Measurements from ENCODE around the gene TMEM204.

The TMEM204 gene

DNA sequence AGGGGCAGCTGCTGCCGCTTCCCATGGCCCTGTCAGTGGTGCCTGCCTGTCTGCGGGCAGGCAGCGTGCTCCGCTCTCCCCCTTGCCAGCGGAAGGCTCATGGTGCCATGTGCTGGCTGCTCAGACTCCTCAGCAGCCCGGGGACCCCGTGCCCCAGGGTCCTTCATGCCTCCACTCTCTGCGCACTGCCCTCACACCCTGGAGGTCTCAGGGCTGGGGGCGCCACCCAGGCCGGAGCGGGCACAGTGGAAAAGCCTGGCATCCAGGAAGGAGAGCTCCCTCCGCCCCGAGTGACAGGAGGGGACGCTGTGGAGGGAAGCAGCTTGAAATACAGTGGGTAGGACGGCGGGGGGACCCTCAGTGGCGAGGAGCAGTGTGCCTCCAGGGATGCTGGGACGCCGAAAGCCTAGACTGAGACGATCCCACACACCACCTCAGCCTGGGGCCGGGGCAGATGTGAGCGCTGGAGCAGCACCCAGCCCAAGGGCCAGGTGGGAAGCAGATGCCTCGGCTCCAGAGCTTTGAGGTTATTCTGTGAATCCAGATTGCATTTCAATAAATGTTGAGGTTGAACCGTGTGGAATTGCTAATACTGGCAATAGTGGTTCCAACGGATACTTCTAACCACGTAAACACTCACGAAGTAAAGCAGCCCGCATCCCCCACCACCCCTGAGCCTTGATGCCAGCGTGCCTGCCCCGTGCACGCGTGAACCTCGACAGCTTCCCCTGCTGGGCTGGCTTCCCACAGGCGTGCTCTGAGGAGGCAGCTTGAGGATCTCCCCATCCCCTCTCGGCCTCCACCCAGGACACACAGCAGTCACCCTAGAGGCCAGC is 6.5 kb downstream of the TMEM204 start:
- DNase-seq, result no peak

DNA sequence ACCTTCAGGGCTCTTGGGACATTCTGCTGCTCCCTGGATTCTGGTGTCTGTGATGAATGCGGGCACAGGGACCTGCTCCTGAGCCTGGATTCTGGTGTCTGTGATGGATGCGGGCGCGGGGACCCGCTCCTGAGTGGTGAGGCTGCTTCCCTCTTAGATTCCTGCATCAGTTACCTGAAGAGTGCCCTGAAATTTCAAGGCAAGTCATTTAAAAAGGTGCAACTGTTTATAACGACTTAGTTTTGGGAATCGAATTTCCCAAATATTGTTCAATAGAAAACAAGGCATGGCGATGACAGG is 7.0 kb downstream of the TMEM204 start:
- no peak for DNase-seq

DNA sequence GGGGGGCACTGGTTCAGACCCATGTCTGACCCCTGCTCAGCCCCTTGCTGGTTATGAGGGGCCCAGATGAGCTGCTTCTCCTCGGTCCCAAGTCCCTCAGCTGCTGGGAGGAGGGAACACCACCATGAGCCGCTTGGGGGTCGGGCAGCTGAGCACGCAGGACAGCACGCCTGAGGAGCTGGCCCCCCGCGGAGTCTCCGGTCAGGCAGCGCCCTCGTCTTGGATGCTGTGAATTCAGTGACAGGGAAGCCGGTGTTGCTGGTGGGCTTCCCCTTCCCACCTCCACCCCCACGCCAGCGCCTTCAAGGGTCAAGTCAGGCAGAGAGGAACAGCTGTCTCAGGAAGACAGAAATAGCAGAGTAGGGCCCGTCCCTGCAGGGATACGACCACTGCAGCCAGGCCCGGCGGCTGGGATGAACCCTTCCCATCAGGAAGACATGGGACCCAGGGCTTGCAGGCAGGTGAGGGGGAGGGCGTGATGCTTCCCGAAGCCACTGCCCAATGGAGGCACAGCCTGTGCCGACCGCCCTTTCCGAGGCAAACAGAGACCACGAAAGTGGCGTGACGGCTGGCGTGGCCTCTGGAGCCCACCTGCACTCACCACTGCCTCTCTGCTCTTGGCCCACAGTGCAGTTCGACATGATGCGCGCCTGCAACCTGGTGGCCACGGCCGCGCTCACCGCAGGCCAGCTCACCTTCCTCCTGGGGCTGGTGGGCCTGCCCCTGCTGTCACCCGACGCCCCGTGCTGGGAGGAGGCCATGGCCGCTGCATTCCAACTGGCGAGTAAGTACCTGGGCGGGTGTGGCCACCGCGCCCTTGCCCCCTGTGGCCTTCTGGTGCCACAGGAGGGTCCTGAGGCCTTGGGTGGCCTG is 8.1 kb downstream of the TMEM204 start:
- no peak for DNase-seq

DNA sequence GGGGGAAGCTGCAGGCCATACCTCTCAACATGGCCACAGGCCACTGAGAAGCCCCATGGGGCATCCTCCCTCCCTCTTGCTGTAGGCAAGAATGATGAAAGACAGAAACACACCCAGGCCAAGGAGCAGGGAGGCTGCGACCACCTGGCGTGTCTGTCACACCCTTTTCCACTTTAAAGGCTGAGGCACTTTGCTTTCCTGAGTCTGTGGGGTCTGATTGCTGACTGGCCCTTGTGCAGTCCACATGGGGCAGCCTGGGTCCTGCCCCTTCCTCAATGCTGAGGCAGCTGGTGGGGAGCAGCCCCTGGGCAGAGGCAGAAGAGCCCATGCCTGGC is 8.7 kb downstream of the TMEM204 start:
- DNase-seq, result no peak

DNA sequence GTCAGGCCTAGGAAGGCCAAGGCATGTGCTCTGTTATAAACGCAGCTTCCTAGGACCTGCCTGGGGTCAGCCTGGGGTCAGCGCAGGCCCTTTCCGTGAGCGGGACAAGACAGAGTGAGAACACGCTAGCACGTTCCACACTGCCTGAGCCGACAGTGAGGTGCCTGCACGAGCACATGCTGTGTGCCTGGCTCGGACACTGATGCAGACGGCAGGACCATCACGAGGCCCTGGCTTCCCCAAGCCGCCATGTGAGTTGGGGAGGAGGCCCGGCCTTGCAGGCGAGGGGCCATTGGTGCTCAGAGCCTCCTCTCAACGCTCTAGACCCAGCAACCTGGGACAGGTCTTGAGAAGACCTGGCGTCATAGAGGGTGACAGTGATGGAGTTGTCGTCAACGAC is 9.1 kb downstream of the TMEM204 start:
- no peak for DNase-seq

DNA sequence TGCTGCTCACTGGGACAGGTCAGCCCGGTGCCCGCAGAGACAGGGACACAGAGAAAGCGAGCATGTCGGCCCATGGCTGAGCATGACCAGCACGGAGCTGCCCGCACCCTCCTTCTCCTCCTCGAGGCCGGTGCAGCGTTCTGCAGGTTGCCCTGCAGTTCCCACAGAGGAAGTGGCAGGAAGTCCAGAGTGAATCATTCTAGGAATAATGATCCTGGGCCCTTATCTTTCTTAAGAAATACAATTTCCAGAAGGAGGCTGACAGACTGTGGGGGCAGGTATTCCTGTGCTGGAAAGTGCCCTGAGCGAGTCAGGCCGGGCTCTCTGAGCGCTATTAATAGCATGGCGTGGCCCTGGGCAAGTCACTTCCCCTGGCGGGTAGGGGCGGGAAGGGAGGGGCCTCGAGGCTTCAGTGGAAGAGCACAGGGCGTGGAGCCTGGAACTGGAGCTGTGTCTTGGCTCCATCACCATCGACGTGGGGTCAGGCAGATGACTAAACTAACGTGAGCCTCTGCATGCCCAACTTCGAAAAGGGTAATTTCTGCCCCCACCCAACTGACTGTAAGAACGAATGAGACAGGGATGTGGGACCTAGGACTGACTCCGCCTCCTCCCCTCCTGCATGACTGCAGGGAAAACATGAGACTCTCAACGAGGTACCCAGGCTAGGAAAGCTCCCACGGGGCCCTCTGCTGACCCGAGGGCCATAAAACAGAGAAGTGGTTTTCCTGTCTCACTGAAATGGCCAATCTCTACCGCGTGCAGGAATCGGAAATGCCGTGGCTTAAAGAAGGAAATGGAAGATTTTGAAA is 9.8 kb downstream of the TMEM204 start:
- peak; percentile 52 to 56 for DNase-seq

DNA sequence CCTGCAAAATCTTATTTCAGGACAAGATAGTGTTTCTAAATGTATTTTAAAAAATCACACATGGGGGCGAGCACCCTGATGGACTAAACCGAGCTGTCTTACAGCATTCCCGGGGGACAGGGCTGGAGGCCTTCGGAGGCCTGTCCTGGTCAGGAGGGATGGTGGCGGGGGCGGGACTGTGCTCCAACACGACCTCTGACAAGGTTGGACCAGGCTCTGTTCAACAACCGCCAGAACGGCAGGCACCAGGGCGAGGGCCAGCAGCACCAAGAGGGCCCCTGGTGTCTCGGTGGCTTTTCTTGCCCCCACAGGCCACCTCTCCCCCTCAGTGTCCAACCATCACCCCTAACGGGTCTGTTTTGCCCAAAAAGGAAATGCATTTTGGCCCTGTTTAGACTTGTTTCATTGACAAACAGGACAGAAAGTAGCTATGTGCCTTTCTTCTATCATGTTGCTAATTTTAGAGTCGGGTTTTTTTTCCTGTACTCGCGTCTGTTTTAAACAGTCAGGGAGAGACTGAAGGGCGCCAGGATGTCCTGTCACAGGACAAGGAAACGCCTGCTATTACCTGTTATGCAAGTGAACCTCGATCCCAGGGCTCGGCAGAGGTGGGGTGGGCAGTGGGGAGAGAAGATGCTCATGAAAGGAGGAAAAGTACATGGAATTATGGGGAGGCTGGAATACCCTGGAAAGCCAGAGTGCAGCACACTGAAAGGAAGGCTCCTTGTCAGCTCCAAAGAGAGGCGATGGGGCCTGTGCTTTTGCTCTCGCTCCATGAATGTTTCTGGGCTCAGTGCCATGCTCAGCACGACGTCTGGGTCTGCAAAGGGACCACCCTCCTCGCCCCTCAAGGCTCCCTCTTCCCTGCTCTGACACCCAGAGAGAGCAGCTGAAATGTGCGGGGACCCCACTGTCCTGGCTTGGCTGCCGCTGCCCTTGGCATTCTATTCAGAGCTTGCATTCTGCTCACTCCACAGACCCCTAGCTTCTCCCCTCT is 11.9 kb downstream of the TMEM204 start:
- DNase-seq, result no peak

DNA sequence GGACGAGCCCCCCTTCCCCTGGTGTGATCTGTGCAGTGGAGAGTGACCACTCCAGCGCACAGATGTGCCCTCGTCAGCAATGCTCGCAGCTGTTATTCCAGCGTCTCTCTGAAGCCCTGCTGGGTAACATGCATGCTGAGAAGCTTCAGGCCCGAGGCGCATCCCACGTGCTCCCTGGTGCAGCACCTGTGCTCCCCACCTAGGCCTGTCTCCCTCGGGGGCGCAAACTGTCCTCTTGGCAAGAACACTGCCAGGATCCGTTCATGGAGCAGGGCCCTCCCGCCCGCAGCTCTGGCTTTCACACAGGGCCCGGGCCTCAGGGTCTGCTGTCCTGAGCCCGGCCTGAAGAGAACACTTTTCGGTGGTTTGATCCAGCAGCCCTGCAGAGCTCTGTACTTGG is 13.0 kb downstream of the TMEM204 start:
- DNase-seq, result no peak

DNA sequence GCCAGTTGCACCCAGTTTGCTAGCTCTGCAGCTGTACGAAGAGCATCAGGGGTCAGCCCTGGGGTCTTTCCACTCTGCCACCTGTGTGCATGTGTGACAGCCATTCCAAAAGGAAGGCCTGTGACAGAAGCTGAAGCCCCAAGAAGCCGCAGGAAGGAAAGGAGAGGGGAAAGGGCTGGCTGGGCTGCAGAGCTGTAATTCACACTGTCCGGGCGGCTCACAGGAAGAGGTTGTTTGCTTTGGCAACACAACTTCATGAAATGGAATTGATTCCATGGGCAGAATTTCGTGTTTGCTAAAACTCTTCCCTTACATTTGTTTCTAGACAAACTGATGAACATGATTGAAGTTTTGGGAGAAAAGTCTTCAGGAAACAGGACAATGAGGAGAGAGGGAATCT is 14.8 kb downstream of the TMEM204 start:
- DNase-seq, result no peak

DNA sequence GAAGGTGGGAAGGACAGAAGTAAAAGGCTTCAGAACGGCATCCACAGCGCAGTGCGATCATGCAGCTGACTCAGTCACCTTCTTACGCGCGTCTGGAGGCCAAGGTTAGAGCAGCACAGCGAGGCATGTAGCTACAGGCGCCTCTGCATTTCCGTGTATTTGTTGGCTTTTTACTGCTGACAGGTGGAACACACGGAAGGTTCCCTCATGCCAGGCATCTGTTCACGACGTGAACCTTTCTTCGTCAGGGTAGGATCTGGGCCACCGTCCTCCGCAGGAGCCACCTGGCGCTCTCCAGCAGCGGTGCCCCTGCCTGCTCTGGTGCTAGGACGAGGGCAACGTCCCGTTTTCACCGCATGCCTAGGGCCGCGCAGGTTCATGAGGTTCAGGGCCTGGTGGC is 15.3 kb downstream of the TMEM204 start:
- DNase-seq, result no peak

DNA sequence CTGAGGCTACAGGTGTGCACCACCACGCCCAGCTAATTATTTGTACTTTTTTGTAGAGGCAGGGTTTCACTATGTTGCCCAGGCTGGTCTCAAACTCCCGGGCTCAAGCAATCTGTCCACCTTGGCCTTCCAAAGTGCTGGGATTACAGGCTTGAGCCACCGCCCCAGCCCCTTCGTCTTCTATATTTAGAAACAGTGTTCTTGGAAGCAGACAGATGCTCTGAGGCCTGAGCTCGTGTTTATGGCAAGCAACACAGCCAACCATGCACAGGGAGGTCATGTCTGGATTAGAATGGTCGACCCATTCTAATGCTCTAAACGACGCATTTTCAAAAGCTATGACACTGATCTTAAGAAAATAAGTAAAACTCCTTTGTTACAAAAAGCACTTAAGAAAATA is 16.6 kb downstream of the TMEM204 start:
- DNase-seq, result no peak

DNA sequence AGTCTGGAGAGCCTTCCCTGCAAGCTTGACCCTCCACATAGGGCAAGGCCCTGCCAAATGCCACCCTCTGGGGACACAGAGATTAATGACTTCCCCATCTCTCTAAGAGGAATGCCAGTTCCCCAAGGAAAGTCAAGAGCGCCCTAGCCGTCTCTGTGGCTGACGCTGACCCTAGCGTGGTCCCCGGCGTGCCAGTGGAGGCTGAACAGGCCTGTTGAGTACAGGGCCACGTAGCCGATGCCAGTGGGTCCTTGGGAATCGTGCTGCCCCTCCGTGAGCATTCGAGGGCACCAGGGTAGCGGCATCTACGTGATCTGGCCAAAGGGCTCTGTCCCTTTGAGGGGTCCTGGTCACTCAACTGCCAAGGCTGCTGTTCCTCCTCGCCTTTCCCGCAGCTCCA is 17.2 kb downstream of the TMEM204 start:
- DNase-seq, result no peak

DNA sequence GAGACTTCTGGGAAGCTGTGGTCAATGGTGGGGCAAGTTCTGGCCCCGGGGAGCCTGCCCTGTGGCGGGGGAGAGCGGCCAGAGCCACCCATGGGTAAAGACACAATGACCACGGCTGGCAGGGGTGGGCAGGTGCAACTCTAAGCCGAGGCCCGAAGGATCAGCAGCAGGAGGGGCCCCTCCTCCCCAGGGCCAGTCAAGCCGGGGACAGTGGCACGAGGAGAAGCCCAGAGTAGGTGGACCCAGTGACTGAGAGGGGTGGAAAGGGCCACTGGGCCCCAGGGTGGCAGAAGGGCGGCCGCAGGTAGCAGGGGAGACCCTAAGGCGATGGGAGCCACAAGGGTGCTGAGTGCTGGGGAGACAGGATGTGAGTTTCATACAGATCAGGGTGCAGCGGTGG is 17.7 kb downstream of the TMEM204 start:
- no peak for DNase-seq

DNA sequence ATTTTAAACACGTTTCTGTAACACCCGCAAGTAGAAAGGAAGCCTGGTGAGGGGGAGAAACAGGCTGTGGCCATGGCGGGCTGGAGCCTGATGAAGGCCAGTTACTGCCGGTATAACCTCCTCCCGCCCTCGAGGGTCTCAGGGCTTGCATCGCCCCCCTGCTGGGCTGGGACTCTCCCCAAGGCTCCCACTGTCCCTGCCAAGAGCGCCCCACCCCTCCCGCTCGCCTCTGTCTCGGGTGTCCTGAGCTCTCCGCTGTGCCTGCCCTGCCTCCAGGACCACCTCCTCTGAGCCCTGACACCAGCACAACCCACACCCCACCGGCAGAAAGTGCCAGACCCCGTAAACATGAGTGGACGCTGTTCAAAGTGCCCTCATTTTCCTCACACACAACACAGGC is 18.7 kb downstream of the TMEM204 start:
- no peak for DNase-seq

DNA sequence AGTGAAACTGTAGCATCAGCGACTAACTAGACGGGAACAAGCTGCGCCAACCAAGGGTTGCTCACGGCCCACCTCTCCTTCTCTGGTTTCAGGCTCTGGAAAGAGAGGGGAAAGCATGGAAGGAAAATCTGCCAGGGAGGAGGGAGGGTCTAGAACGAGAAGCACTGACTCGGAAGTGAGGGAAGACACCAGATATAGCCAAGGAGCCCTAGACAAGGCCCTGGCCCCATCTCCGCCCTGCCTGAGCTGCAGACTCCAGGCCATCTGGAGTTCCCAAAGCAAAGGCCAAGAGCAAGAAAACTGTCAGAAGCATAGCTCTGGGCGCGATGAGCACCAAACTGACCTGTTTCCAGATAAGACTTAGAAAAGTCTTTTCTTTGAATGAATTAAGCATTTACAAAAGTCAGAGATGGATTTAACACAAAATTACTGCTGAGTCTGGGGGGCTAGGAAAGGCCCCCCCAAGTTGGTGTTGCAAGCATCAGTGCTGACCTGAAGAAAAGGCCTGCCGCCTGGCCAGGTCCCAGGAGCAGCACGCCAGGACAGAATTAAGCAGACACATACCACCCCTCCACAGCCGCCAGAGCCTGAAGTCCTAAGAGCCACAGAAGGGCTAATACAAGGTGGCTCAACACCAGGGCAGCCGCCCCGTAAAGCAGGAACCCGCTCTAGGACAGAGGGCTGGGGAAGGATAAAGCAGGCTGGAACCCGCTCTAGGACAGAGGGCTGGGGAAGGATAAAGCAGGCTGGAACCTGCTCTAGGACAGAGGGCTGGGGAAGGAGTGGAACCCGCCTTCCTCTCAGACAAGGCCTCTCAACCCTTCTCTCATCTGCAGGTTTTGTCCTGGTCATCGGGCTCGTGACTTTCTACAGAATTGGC is 20.7 kb downstream of the TMEM204 start:
- no peak for DNase-seq

DNA sequence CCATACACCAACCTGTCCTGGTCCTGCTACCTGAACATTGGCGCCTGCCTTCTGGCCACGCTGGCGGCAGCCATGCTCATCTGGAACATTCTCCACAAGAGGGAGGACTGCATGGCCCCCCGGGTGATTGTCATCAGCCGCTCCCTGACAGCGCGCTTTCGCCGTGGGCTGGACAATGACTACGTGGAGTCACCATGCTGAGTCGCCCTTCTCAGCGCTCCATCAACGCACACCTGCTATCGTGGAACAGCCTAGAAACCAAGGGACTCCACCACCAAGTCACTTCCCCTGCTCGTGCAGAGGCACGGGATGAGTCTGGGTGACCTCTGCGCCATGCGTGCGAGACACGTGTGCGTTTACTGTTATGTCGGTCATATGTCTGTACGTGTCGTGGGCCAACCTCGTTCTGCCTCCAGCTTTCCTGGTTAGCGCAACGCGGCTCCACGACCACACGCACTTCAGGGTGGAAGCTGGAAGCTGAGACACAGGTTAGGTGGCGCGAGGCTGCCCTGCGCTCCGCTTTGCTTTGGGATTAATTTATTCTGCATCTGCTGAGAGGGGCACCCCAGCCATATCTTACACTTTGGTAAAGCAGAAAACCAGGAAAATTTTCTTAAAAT is 21.5 kb downstream of the TMEM204 start:
- no peak for DNase-seq

DNA sequence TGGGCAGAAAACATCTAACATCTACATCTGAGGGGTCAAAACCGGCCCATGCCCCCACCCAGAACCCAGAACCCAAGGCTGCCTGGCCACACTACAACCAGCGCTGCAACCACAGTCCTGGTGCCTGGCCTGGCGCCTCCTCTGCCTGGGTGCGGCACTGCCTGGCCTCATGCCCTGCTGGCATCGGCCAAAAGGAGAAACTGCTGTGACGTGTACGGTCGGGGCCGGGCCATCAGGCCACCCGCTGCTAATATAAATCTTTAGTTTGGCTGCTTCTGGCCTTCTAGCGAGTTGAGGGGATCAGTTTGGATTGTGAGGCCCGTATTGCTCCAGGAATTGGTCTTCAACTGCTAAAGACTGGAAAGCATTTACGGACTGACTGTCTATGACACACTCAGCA is 22.8 kb downstream of the TMEM204 start:
- DNase-seq, result no peak

DNA sequence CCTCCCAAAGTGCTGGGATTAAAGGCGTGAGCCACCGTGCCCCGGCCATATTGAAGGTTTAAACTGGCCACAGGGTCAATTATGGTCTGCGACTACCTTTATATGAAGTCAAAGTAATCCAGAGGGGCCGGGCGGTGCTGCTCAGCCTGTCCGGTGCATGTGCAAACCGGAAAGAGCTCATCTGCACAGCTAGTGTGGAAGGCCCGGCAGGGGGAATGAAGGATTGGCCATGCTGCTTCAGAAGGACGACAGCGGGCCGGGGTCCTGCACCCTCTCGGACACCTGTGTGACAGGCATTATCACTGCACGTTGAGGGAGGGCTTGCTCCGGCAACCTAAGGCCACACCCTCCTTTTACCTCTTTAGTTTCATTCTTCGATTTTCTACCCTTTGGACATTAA is 23.6 kb downstream of the TMEM204 start:
- no peak for DNase-seq

DNA sequence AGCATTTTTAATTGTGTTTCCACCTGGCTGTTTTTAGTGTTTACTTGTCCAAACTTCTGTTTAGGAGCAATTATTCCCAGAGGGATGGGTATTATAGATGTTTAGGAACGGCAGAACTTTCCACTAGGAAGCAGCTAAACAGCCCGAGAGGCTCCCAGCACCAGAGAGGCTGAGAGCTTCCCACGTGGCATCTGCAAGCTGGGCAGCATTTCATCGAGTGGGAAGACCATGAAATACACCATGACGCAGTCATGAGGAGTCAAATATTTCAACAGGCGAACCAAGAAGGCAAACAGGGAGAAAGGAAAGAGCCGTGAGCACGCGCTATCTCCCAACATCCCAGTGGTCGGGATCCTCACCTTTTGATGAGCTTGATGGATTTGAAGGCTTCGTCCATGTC is 24.1 kb downstream of the TMEM204 start:
- DNase-seq, result no peak

DNA sequence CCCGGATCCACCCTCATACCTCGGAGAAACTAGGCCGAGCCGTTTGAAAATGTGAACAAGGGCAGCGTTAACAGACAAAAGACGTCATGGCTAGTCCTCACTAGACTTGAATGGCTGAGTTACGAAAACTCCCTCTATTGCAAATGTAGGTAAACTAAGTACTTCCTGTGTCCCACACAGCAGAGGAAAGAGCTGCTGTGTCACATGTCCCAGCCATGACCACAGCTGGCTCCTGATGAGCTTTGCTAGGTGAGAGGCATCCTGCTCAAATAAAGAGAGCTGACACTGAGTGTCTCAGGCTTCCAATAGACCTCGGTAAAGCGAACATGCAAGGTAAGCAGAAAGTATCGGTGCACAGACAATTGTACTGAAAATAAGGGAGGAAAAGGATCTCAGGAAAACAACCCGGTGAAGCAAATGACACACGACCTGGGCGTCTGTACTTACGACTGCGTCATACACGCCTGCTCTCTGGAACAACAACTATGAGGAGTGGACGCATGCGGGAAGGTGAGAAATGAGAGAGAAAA is 26.0 kb downstream of the TMEM204 start:
- no peak for DNase-seq

DNA sequence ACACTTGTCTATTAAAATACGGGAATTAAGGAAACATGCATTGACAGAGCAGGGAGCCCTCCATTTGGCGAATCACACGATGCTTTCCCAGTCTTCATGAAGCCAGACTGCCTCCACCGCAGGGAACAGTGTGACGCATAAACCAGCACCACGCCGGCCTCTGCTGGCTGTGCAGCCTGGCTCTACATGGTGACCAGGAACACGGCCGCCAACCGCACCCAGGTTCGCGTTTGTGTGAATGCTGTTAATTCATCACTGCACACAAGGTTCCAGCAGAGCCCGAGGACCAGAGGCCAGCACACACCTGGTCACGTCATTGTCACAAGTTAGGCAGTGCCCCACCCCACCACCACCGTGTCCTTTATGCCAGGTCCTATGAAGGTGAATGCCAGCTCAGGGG is 26.7 kb downstream of the TMEM204 start:
- no peak for DNase-seq
